Activated naive CD8-positive, alpha-beta T cell (primary cell): ENCODE data around the gene RBPMS2.

Experiments
- H3K27ac Mint-ChIP-seq: one replicate; pipeline ENCODE4 v1.8.0; 2021; ENCODE audit warnings: mixed read lengths
- H3K27me3 Mint-ChIP-seq: one replicate; pipeline ENCODE4 v1.8.0; 2021; ENCODE audit warnings: mixed read lengths
- H3K36me3 Mint-ChIP-seq: one replicate; pipeline ENCODE4 v1.8.0; 2021; ENCODE audit warnings: mixed read lengths
- H3K4me1 Mint-ChIP-seq: one replicate; pipeline ENCODE4 v1.8.0; 2021; ENCODE audit warnings: low read depth, mixed read lengths
- H3K4me3 Mint-ChIP-seq: one replicate; pipeline ENCODE4 v1.8.0; 2021; ENCODE audit warnings: mild to moderate bottlenecking, mixed read lengths
- H3K9me3 Mint-ChIP-seq: one replicate; pipeline ENCODE4 v1.8.0; 2021; ENCODE audit warnings: low read depth, mixed read lengths

RBPMS2 gene

DNA sequence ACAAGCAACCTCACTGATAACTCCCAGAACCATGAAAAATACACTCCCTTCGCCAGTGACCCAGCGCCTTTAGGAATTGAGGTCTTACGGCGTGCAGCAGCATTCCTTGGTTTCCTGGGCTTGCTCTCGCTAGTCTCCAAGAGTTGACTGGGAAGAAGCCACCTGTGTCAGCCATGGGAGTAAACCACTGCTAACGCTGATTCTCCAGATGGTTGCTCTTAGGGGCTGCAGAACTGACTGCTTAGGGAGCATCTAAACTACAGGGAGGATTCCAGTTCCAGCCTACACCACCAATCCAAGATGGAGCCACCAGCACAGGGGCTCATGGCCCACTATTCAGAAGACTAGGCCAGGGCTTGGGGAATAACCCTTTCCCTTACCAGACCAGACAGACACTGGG lies 2.4 kb downstream of the RBPMS2 start:
- no peaks in the 10 kb centered on the region for H3K36me3 Mint-ChIP-seq
- H3K27ac Mint-ChIP-seq, result no peak overlapping the region
- H3K4me3 Mint-ChIP-seq, result no peak overlapping the region
- H3K9me3 Mint-ChIP-seq, result no peaks in the 10 kb centered on the region
- peaks cover 7% of the 10 kb centered on the region for H3K4me1 Mint-ChIP-seq
- H3K27me3 Mint-ChIP-seq, result peaks cover 19% of the 10 kb centered on the region

DNA sequence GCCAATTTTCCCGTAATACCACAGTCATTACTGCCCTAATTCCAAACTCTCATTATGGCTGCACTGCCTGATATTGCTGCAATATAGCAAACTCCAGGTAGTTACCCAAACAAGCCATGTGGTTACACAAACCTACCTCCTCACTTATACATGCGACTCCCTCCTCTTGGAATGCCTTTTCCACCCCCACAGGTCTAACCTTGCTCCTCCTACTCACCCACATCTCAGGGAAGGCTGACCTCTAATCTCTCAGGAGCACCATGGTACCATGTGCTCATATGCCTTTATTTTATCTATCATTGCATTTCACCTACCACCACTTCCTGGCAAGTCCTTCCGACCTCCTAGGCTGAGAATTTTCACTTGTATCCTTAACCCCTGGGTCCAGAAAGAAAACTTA lies 2.9 kb downstream of the RBPMS2 start:
- Mint-ChIP-seq H3K4me3 (no peak overlapping the region), H3K9me3 (no peaks in the 10 kb centered on the region), H3K27me3 (peaks cover 19% of the 10 kb centered on the region), H3K36me3 (no peaks in the 10 kb centered on the region), H3K4me1 (peaks cover 7% of the 10 kb centered on the region), H3K27ac (no peak overlapping the region)

DNA sequence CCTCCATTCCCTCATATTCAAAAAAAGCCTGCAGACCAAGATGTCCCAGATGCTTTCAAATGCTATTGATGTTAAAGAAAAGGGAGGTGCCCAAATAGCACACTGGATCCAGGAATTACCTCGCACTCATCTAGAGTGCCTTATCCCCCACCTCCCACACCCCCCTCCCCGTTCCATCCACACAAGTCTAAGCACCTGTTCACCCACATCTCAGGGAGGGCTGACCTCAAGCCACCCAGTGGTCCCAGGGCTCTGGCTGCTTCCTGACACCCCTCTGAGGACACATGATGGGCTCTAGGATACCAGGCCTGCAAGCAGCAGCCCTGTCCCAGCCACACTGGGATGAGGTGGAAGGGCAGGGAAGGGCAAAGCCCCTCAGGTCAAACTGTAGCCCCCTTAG lies 4.8 kb downstream of the RBPMS2 start:
- H3K27ac Mint-ChIP-seq, result no peak overlapping the region
- H3K4me3 Mint-ChIP-seq, result no peak overlapping the region
- H3K36me3 Mint-ChIP-seq, result no peaks in the 10 kb centered on the region
- no peaks in the 10 kb centered on the region for H3K9me3 Mint-ChIP-seq
- H3K27me3 Mint-ChIP-seq, result peaks cover 16% of the 10 kb centered on the region
- H3K4me1 Mint-ChIP-seq, result peaks cover 4% of the 10 kb centered on the region

DNA sequence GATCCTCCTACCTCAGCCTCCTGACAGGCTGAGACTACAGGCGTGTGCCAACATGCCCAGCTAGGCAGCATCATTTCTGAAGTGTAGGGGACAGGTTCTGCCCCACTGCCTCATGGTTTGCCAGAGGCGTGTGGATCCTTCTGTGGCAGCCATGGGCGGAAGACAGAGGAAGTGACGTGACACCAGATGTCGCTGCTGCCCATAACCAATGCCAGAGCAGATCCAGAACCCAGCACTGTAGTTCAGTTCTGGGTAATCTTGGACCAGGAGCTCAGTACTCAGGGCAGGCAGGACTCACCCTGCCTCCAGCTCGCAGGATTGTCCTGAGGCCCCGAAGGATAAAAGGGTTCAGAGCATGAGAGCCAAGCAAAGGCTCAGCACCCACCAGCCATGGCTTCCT lies 8.2 kb downstream of the RBPMS2 start:
- peaks cover 3% of the 10 kb centered on the region for H3K27me3 Mint-ChIP-seq
- no peaks in the 10 kb centered on the region for H3K36me3 Mint-ChIP-seq
- H3K4me1 Mint-ChIP-seq, result no peaks in the 10 kb centered on the region
- H3K9me3 Mint-ChIP-seq, result no peaks in the 10 kb centered on the region
- H3K4me3 Mint-ChIP-seq, result no peak overlapping the region
- no peak overlapping the region for H3K27ac Mint-ChIP-seq

DNA sequence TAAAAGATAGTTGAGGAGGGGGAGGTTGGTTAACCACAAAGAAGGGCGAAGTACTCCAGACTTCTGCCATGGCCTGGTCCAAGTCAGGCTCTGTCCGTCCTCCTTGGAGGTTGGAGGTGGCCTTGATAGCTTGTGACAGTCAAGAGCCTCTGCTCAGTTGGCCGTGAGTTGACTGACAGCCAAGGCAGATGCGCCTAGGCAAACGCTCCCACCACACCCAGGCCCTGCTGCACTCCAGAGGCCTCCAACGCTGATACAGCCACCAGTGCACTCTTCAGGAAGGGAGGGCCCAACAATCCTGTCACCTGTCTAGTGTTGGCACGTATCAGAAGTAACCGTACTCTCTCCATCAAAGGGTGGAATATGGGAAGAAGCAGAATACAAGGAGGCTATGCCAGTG lies 9.3 kb downstream of the RBPMS2 start:
- Mint-ChIP-seq H3K4me1 (no peaks in the 10 kb centered on the region), H3K36me3 (no peaks in the 10 kb centered on the region), H3K4me3 (no peak overlapping the region), H3K9me3 (no peaks in the 10 kb centered on the region), H3K27me3 (peaks cover 2% of the 10 kb centered on the region), H3K27ac (no peak overlapping the region)

DNA sequence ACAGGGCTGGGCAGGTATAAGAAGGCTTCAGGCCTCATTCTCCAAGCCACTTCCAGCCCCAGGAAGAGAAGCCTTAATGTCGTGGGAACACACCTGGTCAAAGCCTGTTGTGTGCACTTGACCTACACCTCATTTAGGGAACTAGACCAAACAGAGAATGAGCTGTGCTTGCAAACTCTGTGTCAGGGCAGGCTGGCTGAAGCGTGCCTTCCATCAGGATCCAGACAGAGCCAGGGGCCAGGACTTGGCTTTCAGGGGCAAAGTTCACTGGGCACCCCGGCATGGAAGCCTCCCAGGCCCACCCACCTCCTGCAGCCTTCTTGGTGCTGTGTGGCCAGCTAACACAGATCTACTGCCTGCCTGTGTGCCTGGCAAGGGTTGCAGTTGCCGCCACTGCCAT lies 11.5 kb downstream of the RBPMS2 start:
- H3K9me3 Mint-ChIP-seq, result no peaks in the 10 kb centered on the region
- H3K27ac Mint-ChIP-seq, result no peak overlapping the region
- H3K4me1 Mint-ChIP-seq, result no peaks in the 10 kb centered on the region
- H3K4me3 Mint-ChIP-seq, result no peak overlapping the region
- H3K27me3 Mint-ChIP-seq, result no peaks in the 10 kb centered on the region
- H3K36me3 Mint-ChIP-seq, result no peaks in the 10 kb centered on the region

DNA sequence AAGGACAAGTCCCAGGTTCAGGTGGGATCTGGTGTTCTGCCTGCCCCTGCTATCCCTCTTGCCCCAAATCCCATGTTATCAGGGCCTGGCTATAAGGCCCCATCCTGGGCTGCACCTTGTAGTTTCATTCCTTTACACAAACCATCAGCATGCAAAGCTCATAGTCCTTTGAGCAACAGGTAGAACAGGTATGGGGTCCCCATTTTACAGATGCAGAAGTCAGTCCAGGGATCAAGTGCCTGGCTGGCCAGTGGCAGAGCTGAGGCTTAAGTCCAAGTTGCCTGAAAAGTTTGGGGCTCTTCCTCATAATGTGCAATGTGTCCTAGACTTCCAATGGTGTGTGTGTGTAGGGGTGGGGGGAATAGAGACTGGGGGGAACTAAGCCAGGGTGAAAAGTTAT lies 11.9 kb downstream of the RBPMS2 start:
- Mint-ChIP-seq H3K27me3 (no peaks in the 10 kb centered on the region), H3K4me1 (no peaks in the 10 kb centered on the region), H3K4me3 (no peak overlapping the region), H3K27ac (no peak overlapping the region), H3K9me3 (no peaks in the 10 kb centered on the region), H3K36me3 (no peaks in the 10 kb centered on the region)

DNA sequence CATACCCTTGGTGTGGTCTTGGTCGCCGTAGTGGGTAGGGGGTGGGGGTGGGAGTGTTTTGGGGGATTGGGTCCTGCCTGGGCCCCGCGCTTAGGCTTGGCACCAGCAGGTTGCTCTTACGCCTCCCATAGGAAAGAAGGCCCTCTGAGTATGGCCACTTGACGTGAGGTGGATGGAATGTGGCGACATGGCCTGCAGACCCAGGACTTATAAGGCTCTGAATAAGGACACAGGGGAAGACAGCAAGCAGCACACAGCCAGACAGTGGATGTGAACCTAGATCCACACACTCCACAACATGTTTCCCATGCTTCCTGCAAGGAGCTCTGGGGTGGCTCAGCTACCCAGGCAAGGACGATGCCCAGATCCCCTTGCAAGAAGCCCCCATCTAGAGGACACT lies 12.4 kb downstream of the RBPMS2 start:
- H3K27ac Mint-ChIP-seq, result no peak overlapping the region
- H3K36me3 Mint-ChIP-seq, result no peaks in the 10 kb centered on the region
- no peaks in the 10 kb centered on the region for H3K9me3 Mint-ChIP-seq
- H3K27me3 Mint-ChIP-seq, result no peaks in the 10 kb centered on the region
- H3K4me1 Mint-ChIP-seq, result no peaks in the 10 kb centered on the region
- H3K4me3 Mint-ChIP-seq, result no peak overlapping the region

DNA sequence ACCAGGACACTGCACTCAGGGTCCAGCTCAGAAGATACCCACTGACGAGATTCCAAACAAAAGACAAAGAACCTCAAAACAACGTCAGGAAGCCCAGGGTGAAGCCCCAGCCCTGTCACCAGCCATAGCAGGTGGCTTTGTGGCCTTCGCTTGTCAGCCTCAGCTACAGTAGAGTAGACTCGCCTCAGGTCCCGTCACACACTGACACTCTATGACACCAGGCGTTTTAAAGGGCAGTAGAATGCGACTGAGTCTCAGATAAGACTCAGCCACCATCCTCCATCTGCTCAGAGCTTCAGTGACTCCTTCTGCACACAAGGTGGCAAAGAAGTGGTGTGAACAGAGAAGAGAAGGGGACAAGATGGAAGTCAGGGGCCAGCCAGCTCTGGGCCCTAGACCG lies 12.8 kb downstream of the RBPMS2 start:
- H3K27me3 Mint-ChIP-seq, result no peaks in the 10 kb centered on the region
- no peaks in the 10 kb centered on the region for H3K36me3 Mint-ChIP-seq
- no peak overlapping the region for H3K27ac Mint-ChIP-seq
- no peak overlapping the region for H3K4me3 Mint-ChIP-seq
- H3K9me3 Mint-ChIP-seq, result no peaks in the 10 kb centered on the region
- H3K4me1 Mint-ChIP-seq, result no peaks in the 10 kb centered on the region

DNA sequence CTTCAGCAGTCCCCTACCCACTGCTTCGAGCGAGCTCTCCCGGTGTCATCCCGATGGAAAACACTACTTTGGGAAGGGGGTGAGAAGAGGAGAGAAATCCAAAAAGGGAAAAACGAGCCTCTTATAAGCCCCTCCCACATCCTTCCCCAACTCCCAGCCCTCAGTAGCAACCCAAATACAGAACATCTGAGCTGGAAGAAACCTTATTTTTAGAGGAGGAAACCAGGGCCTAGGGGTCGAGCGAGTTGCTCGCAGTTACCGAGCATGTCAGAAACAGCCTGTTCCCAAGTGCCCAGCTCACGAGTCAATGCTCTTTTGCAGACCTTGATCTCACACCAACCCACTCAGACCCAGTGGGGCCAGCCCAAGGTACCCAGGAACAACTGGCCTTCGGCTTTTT lies 14.2 kb downstream of the RBPMS2 start:
- no peaks in the 10 kb centered on the region for H3K27me3 Mint-ChIP-seq
- H3K27ac Mint-ChIP-seq, result no peak overlapping the region
- H3K4me1 Mint-ChIP-seq, result no peaks in the 10 kb centered on the region
- no peaks in the 10 kb centered on the region for H3K36me3 Mint-ChIP-seq
- no peaks in the 10 kb centered on the region for H3K9me3 Mint-ChIP-seq
- H3K4me3 Mint-ChIP-seq, result no peak overlapping the region

DNA sequence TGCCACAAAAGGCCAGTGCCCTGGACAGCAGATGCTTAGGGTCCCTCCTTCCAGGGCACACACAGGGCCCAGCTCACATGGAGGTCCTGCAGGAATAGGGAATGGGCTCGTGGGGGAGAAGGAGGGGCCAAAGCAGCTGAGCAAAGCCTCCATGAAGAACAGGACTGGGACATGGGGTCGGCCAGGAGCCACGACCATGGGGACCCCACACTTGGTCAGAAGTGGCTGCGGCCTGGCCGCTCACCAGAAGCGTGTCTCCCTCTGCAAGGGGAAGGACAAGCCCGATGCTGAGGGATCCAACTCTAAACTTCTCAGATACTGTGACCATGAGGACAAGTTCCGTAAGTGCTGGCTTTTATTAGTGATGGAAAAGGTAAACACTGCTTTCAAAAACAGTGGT lies 15.3 kb downstream of the RBPMS2 start:
- no peak overlapping the region for H3K4me3 Mint-ChIP-seq
- no peaks in the 10 kb centered on the region for H3K4me1 Mint-ChIP-seq
- H3K9me3 Mint-ChIP-seq, result no peaks in the 10 kb centered on the region
- H3K27ac Mint-ChIP-seq, result no peak overlapping the region
- no peaks in the 10 kb centered on the region for H3K27me3 Mint-ChIP-seq
- no peaks in the 10 kb centered on the region for H3K36me3 Mint-ChIP-seq

DNA sequence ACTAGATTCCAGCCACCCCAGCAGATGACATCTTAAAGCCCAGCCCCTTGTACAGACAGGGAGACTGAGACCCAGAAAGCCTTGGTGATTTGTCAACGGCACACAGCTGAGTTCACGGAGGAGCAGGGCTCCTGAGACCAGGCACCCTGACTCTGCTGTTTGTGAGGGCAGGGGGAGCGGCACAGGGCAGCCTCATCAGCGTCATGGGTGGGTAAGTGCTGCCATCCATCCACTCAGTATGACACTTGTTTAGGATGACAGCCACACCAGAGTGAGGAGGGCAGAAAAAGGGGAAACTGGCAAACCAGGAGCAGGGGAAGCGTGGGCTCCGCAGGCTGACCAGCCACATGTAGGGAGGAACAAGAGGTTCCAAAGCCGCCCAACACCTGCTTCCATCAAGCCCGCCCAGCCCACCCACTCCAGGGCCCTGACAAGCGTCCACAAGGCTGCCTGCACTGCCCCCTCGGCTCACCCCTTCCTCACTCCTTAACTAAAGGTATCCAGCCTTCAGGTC lies 19.9 kb downstream of the RBPMS2 start:
- Mint-ChIP-seq H3K9me3 (no peaks in the 10 kb centered on the region), H3K36me3 (no peaks in the 10 kb centered on the region), H3K27ac (no peak overlapping the region), H3K4me1 (no peaks in the 10 kb centered on the region), H3K27me3 (no peaks in the 10 kb centered on the region), H3K4me3 (no peak overlapping the region)

DNA sequence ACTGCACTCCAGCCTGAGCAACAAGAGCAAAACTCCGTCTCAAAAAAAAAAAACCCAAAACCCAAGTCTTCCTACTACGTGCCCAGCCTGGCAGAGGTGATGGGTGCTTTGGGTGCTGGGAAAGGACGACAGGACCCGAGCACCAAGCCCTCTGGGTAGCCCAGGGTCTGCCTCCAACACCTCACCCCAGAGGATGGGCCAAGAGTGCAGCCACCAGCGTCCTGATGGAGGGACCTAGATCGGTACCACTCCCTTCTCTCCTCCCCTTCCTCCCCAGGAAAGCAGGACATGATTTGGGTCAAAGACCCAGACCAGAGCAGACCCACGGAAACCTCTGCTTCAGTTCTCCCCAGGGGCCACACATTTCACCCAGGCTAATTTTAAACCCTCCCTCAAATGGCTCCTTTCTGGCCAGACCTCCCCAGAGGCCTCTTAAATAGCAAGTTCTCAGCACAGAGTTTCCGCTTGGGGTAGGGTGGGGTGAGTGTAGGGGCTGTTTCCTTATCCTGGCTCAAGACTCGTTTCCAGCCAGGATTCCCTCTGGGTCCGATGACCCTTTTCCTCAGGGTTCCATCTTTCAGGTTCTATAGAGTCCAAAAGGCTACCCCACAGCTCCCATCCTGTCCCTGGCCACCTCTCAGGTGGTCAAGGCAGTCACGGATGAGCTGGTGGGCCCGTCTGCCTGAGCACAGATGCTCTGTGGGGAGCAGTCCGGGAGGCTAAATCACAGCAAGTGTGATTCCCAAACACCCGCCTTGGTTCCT lies 20.5 kb downstream of the RBPMS2 start:
- Mint-ChIP-seq H3K27me3 (no peaks in the 10 kb centered on the region), H3K4me1 (no peaks in the 10 kb centered on the region), H3K27ac (no peak overlapping the region), H3K4me3 (no peak overlapping the region), H3K9me3 (no peaks in the 10 kb centered on the region), H3K36me3 (no peaks in the 10 kb centered on the region)

DNA sequence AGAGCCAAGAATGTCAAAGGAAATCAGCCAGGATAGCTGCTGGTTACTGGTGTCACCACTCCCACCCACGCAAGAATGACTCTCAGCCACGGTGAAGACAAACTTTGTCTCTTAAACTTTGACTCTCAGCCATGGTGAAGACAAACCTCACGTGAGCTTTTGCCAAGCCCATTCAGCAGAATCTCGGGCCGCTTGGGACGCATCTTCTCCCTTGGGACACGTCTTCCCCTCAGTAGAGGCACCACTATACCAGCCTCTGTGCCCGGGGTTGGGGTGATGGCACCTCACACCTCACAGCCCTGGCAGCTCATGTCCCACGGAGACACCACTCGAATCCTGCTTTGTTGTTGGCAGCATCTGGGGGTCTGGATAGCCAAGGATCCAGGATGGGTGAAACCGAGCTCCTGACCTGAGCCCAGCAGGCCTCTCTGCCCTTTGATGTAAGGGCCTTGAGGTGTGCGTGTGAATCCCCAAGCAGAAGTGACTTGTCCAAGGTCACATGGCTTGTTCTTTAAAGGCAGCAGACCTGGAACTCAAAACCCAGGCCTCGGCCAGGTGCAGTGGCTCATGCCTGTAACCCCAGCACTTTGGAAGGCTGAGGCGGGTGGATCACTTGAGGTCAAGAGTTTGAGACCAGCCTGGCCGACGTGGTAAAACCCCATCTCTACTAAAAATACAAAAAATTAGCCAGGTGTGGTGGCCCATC lies 21.8 kb downstream of the RBPMS2 start:
- no peaks in the 10 kb centered on the region for H3K36me3 Mint-ChIP-seq
- no peaks in the 10 kb centered on the region for H3K4me1 Mint-ChIP-seq
- no peak overlapping the region for H3K4me3 Mint-ChIP-seq
- no peaks in the 10 kb centered on the region for H3K9me3 Mint-ChIP-seq
- no peaks in the 10 kb centered on the region for H3K27me3 Mint-ChIP-seq
- no peak overlapping the region for H3K27ac Mint-ChIP-seq

DNA sequence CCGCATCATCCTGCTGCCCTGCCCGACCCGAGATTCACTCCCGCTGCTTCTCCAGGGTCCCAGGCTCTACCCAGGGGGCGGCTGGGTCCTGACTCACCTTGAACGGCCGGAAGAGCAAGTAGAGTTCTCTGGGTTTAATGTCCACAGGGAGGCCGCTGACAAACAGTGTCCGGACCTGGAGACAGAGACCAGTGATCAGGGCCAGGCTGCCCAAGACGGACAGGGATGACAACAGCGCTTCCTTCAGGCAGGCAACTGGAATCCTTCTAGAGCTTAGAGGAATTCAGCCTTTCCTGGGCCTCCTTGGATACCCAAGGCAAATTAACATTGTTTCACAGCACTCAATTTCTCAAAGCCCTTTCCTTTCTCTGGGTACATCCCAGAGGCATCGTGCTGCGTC lies 23.9 kb downstream of the RBPMS2 start:
- Mint-ChIP-seq H3K36me3 (no peaks in the 10 kb centered on the region), H3K27me3 (peaks cover 2% of the 10 kb centered on the region), H3K9me3 (no peaks in the 10 kb centered on the region), H3K4me3 (no peak overlapping the region), H3K27ac (no peak overlapping the region), H3K4me1 (no peaks in the 10 kb centered on the region)
